ENCODE results near the gene ADGRG1.

Gene ADGRG1

GRCh38 chr16:57694725-57695679, 66.6 kb downstream of the ADGRG1 start, which contains the start of gene DRC7:
TSS of gene DRC7 (plus strand) at chr16:57694806. CDS start at chr16:57697950, 3,144 bp downstream.
- peaks cover 9% of the 10 kb centered on the region for H3K27me3 Mint-ChIP-seq
- peak within 1 kb of the TSS; percentile 80 for H3K4me3 Mint-ChIP-seq
- H3K9me3 Mint-ChIP-seq, result no peaks in the 10 kb centered on the region
- peaks cover 23% of the 10 kb centered on the region for H3K4me1 Mint-ChIP-seq
- H3K36me3 Mint-ChIP-seq, result no peaks in the 10 kb centered on the region
- ATAC-seq, result peak; percentile 75
- H3K27ac Mint-ChIP-seq, result peak within 1 kb of the TSS; percentile 73

GRCh38 chr16:57695680-57696069, 67.2 kb downstream of the ADGRG1 start:
- ATAC-seq, result no peak
- no peaks in the 10 kb centered on the region for H3K9me3 Mint-ChIP-seq
- H3K27ac Mint-ChIP-seq, result no peak overlapping the region
- H3K4me1 Mint-ChIP-seq, result peaks cover 17% of the 10 kb centered on the region
- H3K36me3 Mint-ChIP-seq, result no peaks in the 10 kb centered on the region
- H3K4me3 Mint-ChIP-seq, result no peak overlapping the region
- H3K27me3 Mint-ChIP-seq, result peaks cover 9% of the 10 kb centered on the region

GRCh38 chr16:57696240-57696639, 67.8 kb downstream of the ADGRG1 start:
- Mint-ChIP-seq H3K9me3 (no peaks in the 10 kb centered on the region), H3K36me3 (no peaks in the 10 kb centered on the region), H3K27me3 (peaks cover 9% of the 10 kb centered on the region), H3K27ac (no peak overlapping the region), H3K4me1 (peaks cover 12% of the 10 kb centered on the region), H3K4me3 (no peak overlapping the region)
- ATAC-seq, result no peak

- Mint-ChIP-seq H3K36me3 (no peaks in the 10 kb centered on the region), H3K27ac (no peak overlapping the region), H3K4me3 (no peak overlapping the region), H3K27me3 (peaks cover 9% of the 10 kb centered on the region), H3K9me3 (no peaks in the 10 kb centered on the region), H3K4me1 (peaks cover 12% of the 10 kb centered on the region)
- ATAC-seq, result no peak
Observed at GRCh38 chr16:57697896-57698537, 69.6 kb downstream of the ADGRG1 start.

- no peak for ATAC-seq
- no peaks in the 10 kb centered on the region for H3K9me3 Mint-ChIP-seq
Observed at GRCh38 chr16:57698812-57699405, 70.5 kb downstream of the ADGRG1 start.

GRCh38 chr16:57699481-57699880, 71.1 kb downstream of the ADGRG1 start:
- ATAC-seq, result no peak
- Mint-ChIP-seq H3K4me1 (peaks cover 11% of the 10 kb centered on the region), H3K4me3 (no peak overlapping the region), H3K9me3 (no peaks in the 10 kb centered on the region), H3K27me3 (peaks cover 9% of the 10 kb centered on the region), H3K36me3 (no peaks in the 10 kb centered on the region), H3K27ac (no peak overlapping the region)

More at GRCh38 chr16:57698812-57699405, 70.5 kb downstream of the ADGRG1 start:
- Mint-ChIP-seq H3K36me3 (no peaks in the 10 kb centered on the region), H3K4me3 (no peak overlapping the region), H3K27me3 (peaks cover 9% of the 10 kb centered on the region), H3K27ac (no peak overlapping the region), H3K4me1 (peaks cover 12% of the 10 kb centered on the region)

- H3K4me3 Mint-ChIP-seq, result no peak overlapping the region
- H3K9me3 Mint-ChIP-seq, result no peaks in the 10 kb centered on the region
- peaks cover 9% of the 10 kb centered on the region for H3K27me3 Mint-ChIP-seq
- no peaks in the 10 kb centered on the region for H3K36me3 Mint-ChIP-seq
- no peak overlapping the region for H3K27ac Mint-ChIP-seq
- peaks cover 7% of the 10 kb centered on the region for H3K4me1 Mint-ChIP-seq
- ATAC-seq, result no peak
Observed at GRCh38 chr16:57699899-57700298, 71.5 kb downstream of the ADGRG1 start.

GRCh38 chr16:57700781-57701551, 72.5 kb downstream of the ADGRG1 start:
- peaks cover 9% of the 10 kb centered on the region for H3K27me3 Mint-ChIP-seq
- H3K36me3 Mint-ChIP-seq, result no peaks in the 10 kb centered on the region

GRCh38 chr16:57701759-57702371, 73.4 kb downstream of the ADGRG1 start:
- no peak overlapping the region for H3K4me3 Mint-ChIP-seq
- peaks cover 17% of the 10 kb centered on the region for H3K9me3 Mint-ChIP-seq
- H3K36me3 Mint-ChIP-seq, result no peaks in the 10 kb centered on the region
- no peak overlapping the region for H3K27ac Mint-ChIP-seq
- no peaks in the 10 kb centered on the region for H3K4me1 Mint-ChIP-seq
- peaks cover 16% of the 10 kb centered on the region for H3K27me3 Mint-ChIP-seq
- ATAC-seq, result no peak

More at GRCh38 chr16:57700781-57701551, 72.5 kb downstream of the ADGRG1 start:
- no peaks in the 10 kb centered on the region for H3K4me1 Mint-ChIP-seq
- no peak for ATAC-seq
- H3K27ac Mint-ChIP-seq, result no peak overlapping the region
- peaks cover 9% of the 10 kb centered on the region for H3K9me3 Mint-ChIP-seq
- H3K4me3 Mint-ChIP-seq, result no peak overlapping the region

- Mint-ChIP-seq H3K9me3 (peaks cover 18% of the 10 kb centered on the region), H3K36me3 (no peaks in the 10 kb centered on the region), H3K27ac (no peak overlapping the region), H3K27me3 (peaks cover 22% of the 10 kb centered on the region), H3K4me3 (no peak overlapping the region), H3K4me1 (no peaks in the 10 kb centered on the region)
- no peak for ATAC-seq
Observed at GRCh38 chr16:57703416-57704010, 75.1 kb downstream of the ADGRG1 start.

- Mint-ChIP-seq H3K9me3 (peaks cover 18% of the 10 kb centered on the region), H3K27me3 (peaks cover 14% of the 10 kb centered on the region), H3K36me3 (no peaks in the 10 kb centered on the region), H3K4me1 (no peaks in the 10 kb centered on the region), H3K27ac (no peak overlapping the region), H3K4me3 (no peak overlapping the region)
- no peak for ATAC-seq
Observed at GRCh38 chr16:57704011-57704904, 75.8 kb downstream of the ADGRG1 start.

GRCh38 chr16:57704905-57705852, 76.7 kb downstream of the ADGRG1 start:
- no peak overlapping the region for H3K27ac Mint-ChIP-seq
- no peak for ATAC-seq
- H3K4me3 Mint-ChIP-seq, result no peak overlapping the region
- H3K36me3 Mint-ChIP-seq, result no peaks in the 10 kb centered on the region
- H3K9me3 Mint-ChIP-seq, result peaks cover 18% of the 10 kb centered on the region
- H3K4me1 Mint-ChIP-seq, result no peaks in the 10 kb centered on the region
- peaks cover 14% of the 10 kb centered on the region for H3K27me3 Mint-ChIP-seq
